HG03064 (cell line): Measurements from ENCODE around the gene SLC39A1.

Experiments used
- ATAC-seq: cut with Tn5 transposase; IDR thresholded peaks from one replicate; pipeline ENCODE4 v1.9.1; 2021; ENCODE audit warnings: low read depth; ENCODE audit not compliant: unreplicated experiment

SLC39A1 gene

DNA sequence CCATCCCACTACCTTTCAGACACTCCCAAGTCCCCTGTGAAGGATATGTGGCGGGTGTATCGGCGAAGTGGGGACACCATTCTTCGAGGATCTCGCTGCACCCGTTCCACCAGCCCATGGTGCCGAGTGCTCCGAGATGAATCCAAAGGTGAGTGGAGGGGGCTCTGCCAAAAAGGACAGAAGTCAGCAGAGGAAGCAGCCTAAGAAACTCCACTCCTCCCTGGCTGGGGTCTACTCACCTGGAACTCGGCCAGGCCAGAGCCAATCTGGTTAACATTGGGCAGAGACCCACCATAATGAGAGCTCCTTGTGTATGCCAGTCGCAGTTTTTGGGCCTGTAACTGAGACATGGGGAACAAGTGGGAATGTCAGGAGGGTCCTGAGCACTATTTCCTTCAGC is 8.5 kb downstream of the SLC39A1 start:
- no peak for ATAC-seq

GRCh38 chr1:153953859-153954365 is 9.4 kb downstream of the SLC39A1 start:
- no peak for ATAC-seq

DNA sequence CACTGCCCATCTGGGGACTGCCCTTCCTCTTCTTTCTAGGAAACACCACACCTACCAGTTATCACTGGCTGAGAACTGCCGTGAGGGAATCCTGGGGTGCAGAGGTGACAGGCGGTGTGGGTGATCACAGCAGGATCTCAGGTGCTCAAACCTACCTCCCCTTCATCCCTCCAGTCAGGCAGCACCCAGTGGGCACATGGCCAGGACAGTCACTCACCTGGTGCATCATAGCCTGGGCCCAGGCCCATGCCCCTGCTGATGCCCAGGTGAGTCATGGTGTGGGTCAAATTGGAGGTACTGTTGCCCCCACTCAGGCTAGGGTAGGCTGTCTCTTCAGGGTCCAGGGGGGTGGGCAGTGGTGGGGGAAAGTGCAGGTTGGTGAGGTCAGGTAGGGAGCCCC is 11.5 kb downstream of the SLC39A1 start:
- no peak for ATAC-seq

- no peak for ATAC-seq
Observed at GRCh38 chr1:153951183-153951582, 12.2 kb downstream of the SLC39A1 start.

- ATAC-seq: peak; percentile 62
Observed at GRCh38 chr1:153946622-153947241, 16.6 kb downstream of the SLC39A1 start, which contains the start of gene DENND4B. TSS of gene DENND4B (minus strand) at chr1:153946718. CDS start at chr1:153944374, 2,344 bp downstream.

DNA sequence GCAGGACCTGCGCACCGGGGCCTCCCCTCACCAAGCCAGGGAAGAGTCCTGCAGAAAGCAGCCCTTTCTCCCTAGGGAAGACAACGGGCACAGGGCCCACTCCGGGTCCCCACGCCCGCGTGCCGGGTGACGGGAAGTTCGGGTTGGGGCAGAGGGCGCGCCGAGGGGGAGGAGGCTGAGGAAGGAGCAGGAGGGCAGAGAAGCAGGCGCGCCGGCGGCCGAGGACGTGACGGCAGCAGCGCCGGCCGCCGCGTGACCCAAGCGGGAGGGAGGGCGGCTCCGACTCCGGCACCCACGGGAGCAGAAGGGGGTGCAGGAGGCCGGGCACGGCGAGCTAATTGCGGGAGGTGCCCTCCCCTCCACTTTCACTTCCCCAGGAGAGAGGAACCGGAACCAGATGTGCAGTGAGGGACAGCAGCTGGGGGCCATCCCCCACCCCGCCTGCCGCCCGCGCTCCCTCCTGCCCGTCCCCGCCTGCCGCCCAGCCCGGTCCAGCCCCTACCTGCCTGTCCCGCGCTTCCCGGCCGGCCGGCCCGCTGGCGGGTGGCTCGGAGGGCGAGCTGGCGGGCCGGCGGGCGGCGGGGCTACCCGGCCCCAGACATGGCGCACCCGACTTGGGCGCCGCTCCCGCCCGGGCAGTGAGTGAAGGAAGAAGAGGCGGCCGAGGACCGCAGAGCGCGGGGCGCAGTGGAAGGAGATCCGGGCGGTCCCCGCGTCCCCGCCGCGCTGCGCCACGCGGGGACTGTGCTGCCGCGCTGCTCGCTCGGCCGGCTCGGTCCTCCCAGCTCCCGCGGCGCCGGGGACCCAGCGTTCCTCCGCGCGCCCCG is 17.3 kb downstream of the SLC39A1 start:
- peak; percentile 63 for ATAC-seq

- ATAC-seq: no peak
Observed at GRCh38 chr1:153945131-153945794, 18.1 kb downstream of the SLC39A1 start.

DNA sequence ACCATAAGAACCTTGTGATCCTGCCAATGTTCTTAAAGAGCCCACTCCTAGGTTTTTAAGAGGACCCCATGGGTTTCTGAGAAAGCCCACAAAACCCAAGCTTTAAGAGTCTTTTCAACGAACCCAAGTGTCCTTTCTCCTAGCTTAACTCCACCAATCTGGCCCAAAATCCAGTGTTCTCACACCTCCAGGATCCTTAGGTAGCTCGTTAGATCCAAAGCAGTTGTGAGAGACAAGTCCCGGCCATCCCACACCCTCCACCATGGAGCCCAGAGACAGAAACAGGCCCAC is 18.6 kb downstream of the SLC39A1 start:
- ATAC-seq: no peak

GRCh38 chr1:153944005-153944826 is 19.1 kb downstream of the SLC39A1 start:
- ATAC-seq: no peak

- no peak for ATAC-seq
Observed at GRCh38 chr1:153942766-153943549, 20.4 kb downstream of the SLC39A1 start.

DNA sequence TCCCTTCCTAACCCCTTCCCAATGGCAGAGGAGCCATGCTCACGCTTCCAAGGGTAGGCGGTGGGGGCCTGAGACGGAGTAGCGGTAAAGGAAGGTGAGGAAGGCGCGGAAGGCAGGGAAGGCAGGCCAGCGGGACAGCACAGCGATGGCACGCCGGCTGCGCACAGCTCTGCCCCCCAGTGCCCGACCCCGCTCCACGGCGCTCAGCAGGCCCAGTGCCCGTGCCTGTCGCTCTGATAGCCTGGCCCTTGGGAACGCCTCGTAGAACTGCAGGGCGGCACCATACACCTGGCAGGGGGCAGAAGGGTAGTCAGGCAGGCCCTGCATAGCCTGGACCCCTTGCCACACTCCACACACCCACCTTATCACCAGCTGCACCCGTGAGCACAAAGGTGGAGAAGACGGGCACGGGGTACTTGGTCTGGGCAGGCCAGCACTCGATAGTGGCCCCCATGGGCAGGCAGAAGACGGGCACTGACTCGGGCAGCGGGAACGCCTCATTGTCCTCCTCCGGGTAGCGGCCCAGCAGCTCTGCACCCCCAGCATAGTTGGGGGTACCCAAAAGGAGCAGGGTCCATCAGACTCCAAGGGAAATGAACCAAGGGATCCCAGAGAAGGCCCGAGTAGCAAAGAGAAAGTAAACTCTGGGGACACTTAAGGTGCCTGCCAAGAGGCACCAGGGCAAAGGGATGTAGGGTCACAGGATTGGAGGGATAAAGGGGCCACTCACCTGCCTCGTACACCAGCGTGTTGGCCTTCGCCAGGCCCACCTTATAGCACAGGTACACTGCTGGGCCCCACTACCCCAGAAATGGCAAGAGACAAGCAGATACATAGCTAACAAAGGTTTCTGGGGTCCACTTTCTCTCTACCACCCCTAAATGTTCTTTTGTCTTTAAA is 21.3 kb downstream of the SLC39A1 start:
- ATAC-seq: no peak

DNA sequence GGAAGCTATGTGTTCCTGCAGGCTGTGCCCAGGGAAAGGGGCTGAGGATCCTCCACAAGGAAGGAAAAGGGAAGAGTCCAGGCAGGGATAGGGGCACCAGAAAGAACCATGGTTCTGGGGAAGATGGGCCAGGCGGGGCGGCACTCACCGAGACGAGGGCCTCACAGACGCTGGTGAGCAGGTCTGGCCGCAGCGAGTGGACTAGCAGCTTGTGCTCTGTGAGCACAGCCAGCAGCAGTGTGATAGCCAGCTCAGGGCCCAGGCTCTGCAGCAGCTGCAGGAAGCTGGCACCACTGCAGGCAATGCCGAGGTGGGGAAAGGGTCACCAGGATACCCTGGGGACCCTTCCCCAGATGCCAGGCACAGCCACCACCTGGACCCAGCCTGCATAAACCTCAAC is 22.6 kb downstream of the SLC39A1 start:
- ATAC-seq: no peak

- ATAC-seq: no peak
Observed at GRCh38 chr1:153939476-153939875, 23.9 kb downstream of the SLC39A1 start.

- no peak for ATAC-seq
Observed at GRCh38 chr1:153938996-153939395, 24.3 kb downstream of the SLC39A1 start.

GRCh38 chr1:153937331-153937730 is 26.0 kb downstream of the SLC39A1 start:
- no peak for ATAC-seq

GRCh38 chr1:153936011-153936802 is 27.1 kb downstream of the SLC39A1 start:
- no peak for ATAC-seq

DNA sequence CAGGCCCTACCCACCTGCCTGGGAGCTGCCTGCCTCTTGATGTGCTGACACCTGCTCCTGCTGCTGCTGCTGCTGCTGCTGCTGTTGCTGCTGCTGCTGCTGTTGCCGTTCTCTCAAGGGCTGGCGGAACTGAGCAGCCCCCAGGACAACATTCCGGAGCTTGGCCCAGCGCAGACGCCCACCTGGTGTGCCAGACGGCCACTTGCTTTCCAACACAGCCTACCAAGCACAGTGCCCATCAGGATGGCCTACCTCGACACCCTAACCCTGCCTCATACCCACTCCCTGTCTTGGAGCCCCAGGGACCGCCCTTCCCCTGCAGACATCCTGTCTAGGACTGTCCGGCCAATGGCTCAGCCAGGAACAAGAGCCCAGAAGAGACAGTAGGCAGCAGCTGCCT is 28.6 kb downstream of the SLC39A1 start:
- ATAC-seq: no peak

GRCh38 chr1:153933955-153934354 is 29.4 kb downstream of the SLC39A1 start:
- no peak for ATAC-seq
